HCT116 (cell line): ENCODE results near the gene RANBP9. TPM values are rescaled to one million over a fixed set of nuclear protein-coding genes. Genes with fewer than 3 reads are reported as not detected.

Experiments used
- ATAC-seq: fragments of 200-7000 bp; cut with Tn5 transposase; 2 replicates; pipeline ENCODE4 v1.9.1; 2020; ENCODE audit warnings: mild to moderate bottlenecking, moderate library complexity
- BruUV-seq: library from RNA; stranded (reverse); fragments of 400-500 nt; replicated peaks from 2 replicates; lab custom pipeline; 2021; lab: Mats Ljungman, UMichigan
- CTCF ChIA-PET: fragments of 300-600 bp; sonication (Branson Sonifier 250); formaldehyde crosslinking; loops from one replicate; lab custom pipeline; 2021; ENCODE audit warnings: antibody characterized with exemption; lab: Charles Lee
- POLR2A ChIA-PET: fragments of 300-600, 350-600 bp; sonication (Branson Sonifier 250); formaldehyde crosslinking; loops from one replicate; lab custom pipeline; 2021; ENCODE audit warnings: antibody characterized with exemption; lab: Charles Lee
- RAD21 ChIA-PET, 2 experiments: fragments of 300-600 bp; sonication (Branson Sonifier 250); formaldehyde crosslinking; loops; one replicate each; lab custom pipeline; 2023; ENCODE audit warnings: low total read pairs in 2 of 2; ENCODE audit not compliant: uncharacterized antibody in 2 of 2, unreplicated experiment in 2 of 2, low non-redundant PET in 1 of 2; lab: Charles Lee
- DNase-seq: peaks from one replicate; pipeline ENCODE4 v3.0.0-alpha.2; 2010; ENCODE audit warnings: low read depth, low spot score
- H2AFZ ChIP-seq: fragments of 200-600 bp; shearing (Covaris generic), sonication (generic); 2 replicates; pipeline ENCODE4 v1.6.1; 2017; ENCODE audit warnings: low read depth, mixed run types, mixed read lengths, antibody characterized with exemption, low read length; ENCODE audit not compliant: poor library complexity, severe bottlenecking
- H3K27ac ChIP-seq: 2 replicates; pipeline ENCODE4 v1.5.1; 2012; ENCODE audit warnings: low read depth, low read length
- H3K27me3 ChIP-seq: fragments of 200-600 bp; sonication (generic); 2 replicates; pipeline ENCODE4 v1.6.1; 2016; ENCODE audit warnings: mixed run types, low read length, mixed read lengths; ENCODE audit not compliant: insufficient read depth
- H3K36me3 ChIP-seq, 2 experiments: fragments of 200-500 bp in 1 of 2; fragments of 200-600 bp in 1 of 2; sonication (Bioruptor generic) in 1 of 2; sonication (generic) in 1 of 2; 2 replicates each; pipeline versions ENCODE4 v1.5.1 to v1.6.1; 2014 to 2016; ENCODE audit warnings: low read length in 2 of 2, inconsistent platforms in 1 of 2, mixed read lengths in 1 of 2, mixed run types in 1 of 2; ENCODE audit not compliant: insufficient read depth in 2 of 2, control insufficient read depth in 1 of 2
- H3K4me1 ChIP-seq, 2 experiments: fragments of 200-600 bp in 1 of 2; sonication (generic) in 1 of 2; 2 replicates each; pipeline versions ENCODE4 v1.5.1 to v1.6.1; 2012 to 2017; ENCODE audit warnings: low read length in 2 of 2, inconsistent platforms in 1 of 2, mild to moderate bottlenecking in 1 of 2, mixed read lengths in 1 of 2, mixed run types in 1 of 2, moderate library complexity in 1 of 2; ENCODE audit not compliant: insufficient read depth in 2 of 2, control insufficient read depth in 1 of 2
- H3K4me2 ChIP-seq: fragments of 200-600 bp; sonication (generic); 2 replicates; pipeline ENCODE4 v1.6.1; 2017; ENCODE audit warnings: mixed run types, low read length, mixed read lengths
- H3K4me3 ChIP-seq, 2 experiments: fragments of 200-600 bp in 1 of 2; sonication (generic) in 1 of 2; replicated peaks in 1 of 2; 2 replicates each; pipeline ENCODE4 v1.5.1; 2011 to 2016; ENCODE audit warnings: low read length in 2 of 2, control low read depth in 1 of 2, low read depth in 1 of 2, mild to moderate bottlenecking in 1 of 2, mixed read lengths in 1 of 2, mixed run types in 1 of 2
- H3K79me2 ChIP-seq: fragments of 200-600 bp; sonication (generic); 2 replicates; pipeline ENCODE4 v1.6.1; 2017; ENCODE audit warnings: mild to moderate bottlenecking, mixed run types, low read length, moderate library complexity, mixed read lengths; ENCODE audit not compliant: insufficient read depth
- H3K9ac ChIP-seq: fragments of 200-600 bp; sonication (generic); 2 replicates; pipeline ENCODE4 v1.6.1; 2016; ENCODE audit warnings: low read length, mixed read lengths
- H3K9me2 ChIP-seq: fragments of 200-600 bp; sonication (generic), shearing (Covaris generic); 2 replicates; pipeline ENCODE4 v1.6.1; 2017; ENCODE audit warnings: mixed run types, mild to moderate bottlenecking, moderate library complexity; ENCODE audit not compliant: insufficient read depth
- H3K9me3 ChIP-seq, 2 experiments: fragments of 200-500 bp in 1 of 2; fragments of 200-600 bp in 1 of 2; sonication (Bioruptor generic) in 1 of 2; sonication (generic) in 1 of 2; 2 replicates each; pipeline ENCODE4 v1.6.1; 2014 to 2017; ENCODE audit warnings: low read length in 2 of 2, mixed read lengths in 2 of 2, inconsistent platforms in 1 of 2, low read depth in 1 of 2, mild to moderate bottlenecking in 1 of 2, mixed run types in 1 of 2, moderate library complexity in 1 of 2; ENCODE audit not compliant: control insufficient read depth in 1 of 2, insufficient read depth in 1 of 2
- H4K20me1 ChIP-seq: fragments of 200-600 bp; sonication (generic), shearing (Covaris generic); 2 replicates; pipeline ENCODE4 v1.6.1; 2017; ENCODE audit warnings: mixed run types, mild to moderate bottlenecking, moderate library complexity; ENCODE audit not compliant: insufficient read depth
- CBX3 ChIP-seq: IDR thresholded peaks from 2 replicates; pipeline ENCODE4 v1.6.1; 2012; ENCODE audit warnings: low read depth
- CEBPB ChIP-seq: IDR thresholded peaks from 2 replicates; pipeline ENCODE4 v1.6.1; 2012; ENCODE audit warnings: low read depth
- CTCF ChIP-seq, 3 experiments: fragments of 200-600 bp in 1 of 3; sonication (generic) in 1 of 3; IDR thresholded peaks in 2 of 3; conservative IDR thresholded peaks in 1 of 3; 2 replicates each; pipeline ENCODE4 v1.5.1; 2012 to 2017; ENCODE audit warnings: low read depth in 2 of 3, low read length in 2 of 3, antibody characterized with exemption in 1 of 3, borderline replicate concordance in 1 of 3, control low read depth in 1 of 3, mild to moderate bottlenecking in 1 of 3, mixed read lengths in 1 of 3, mixed run types in 1 of 3, moderate library complexity in 1 of 3; ENCODE audit not compliant: insufficient read depth in 1 of 3
- EGR1 ChIP-seq: IDR thresholded peaks from 2 replicates; pipeline ENCODE4 v1.6.1; 2012; ENCODE audit warnings: low read depth
- ELF1 ChIP-seq: IDR thresholded peaks from 2 replicates; pipeline ENCODE4 v1.6.1; 2012; ENCODE audit warnings: low read depth, borderline replicate concordance
- EZH2 ChIP-seq: fragments of 200-600 bp; sonication (generic); IDR thresholded peaks from 2 replicates; pipeline ENCODE4 v1.6.1; 2017; ENCODE audit warnings: antibody characterized with exemption, mixed run types
- EZH2phosphoT487 ChIP-seq: fragments of 200-600 bp; IDR thresholded peaks from 2 replicates; pipeline ENCODE4 v1.6.1; 2018; ENCODE audit warnings: antibody characterized with exemption, borderline replicate concordance
- FOSL1 ChIP-seq: IDR thresholded peaks from 2 replicates; pipeline ENCODE4 v1.6.1; 2012; ENCODE audit warnings: low read depth
- SIN3A ChIP-seq: IDR thresholded peaks from 2 replicates; pipeline ENCODE4 v1.6.1; 2012; ENCODE audit warnings: low read depth
- SRF ChIP-seq: IDR thresholded peaks from 2 replicates; pipeline ENCODE4 v1.6.1; 2012; ENCODE audit warnings: low read depth
- YY1 ChIP-seq: IDR thresholded peaks from 2 replicates; pipeline ENCODE4 v1.6.1; 2011; ENCODE audit warnings: low read length, low read depth, moderate library complexity, mild to moderate bottlenecking; ENCODE audit not compliant: insufficient replicate concordance; ENCODE audit errors: extremely low read depth
- ZBTB33 ChIP-seq: IDR thresholded peaks from 2 replicates; pipeline ENCODE4 v1.6.1; 2011; ENCODE audit warnings: mild to moderate bottlenecking, low read length, moderate library complexity; ENCODE audit not compliant: insufficient replicate concordance; ENCODE audit errors: extremely low read depth
- intact Hi-C: fragments of 100-400 bp; cut with micrococcal nuclease; formaldehyde crosslinking; loops from 2 replicates; pipeline ENCODE4 v1.10.0; 2022
- total RNA-seq: library from RNA; stranded (reverse); gene quantifications from one replicate; pipeline ENCODE4 v1.2.1, GENCODE V29; 2021; ENCODE audit not compliant: unreplicated experiment
- TF ChIP-seq, protein P1 (sequence below): IDR thresholded peaks from 2 replicates; pipeline ENCODE4 v1.6.1; 2012
- TF ChIP-seq, protein P2 (sequence below): IDR thresholded peaks from 2 replicates; pipeline ENCODE4 v1.6.1; 2012

The RANBP9 gene
- total RNA-seq, 1 experiment from 2014 or later: 48.0 TPM

DNA sequence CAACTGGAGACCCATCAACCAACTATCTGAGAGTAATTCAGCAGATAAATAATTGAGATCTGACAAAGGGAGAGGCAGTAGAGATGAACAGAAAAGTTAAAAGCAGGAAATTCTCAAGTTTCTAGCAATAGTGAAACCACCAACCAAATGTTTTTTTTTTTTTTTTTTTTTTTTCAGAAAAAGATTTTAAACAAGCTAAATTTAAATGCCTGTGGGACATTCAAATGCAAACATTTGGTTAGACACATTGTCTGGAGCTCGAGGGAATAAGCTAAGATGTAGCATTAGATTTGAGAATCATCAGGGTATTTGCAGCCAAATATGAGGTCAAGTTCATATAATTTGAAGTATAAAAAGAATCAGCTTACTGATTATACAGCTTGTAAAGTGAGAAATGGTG is 16.4 kb downstream of the RANBP9 start:
- Histone ChIP-seq H3K79me2 (peaks cover 92% of the 10 kb centered on the region), H3K4me3 (no peak overlapping the region), H3K36me3 (peaks cover 1 to 6% of the 10 kb centered on the region in 2 experiments; a peak in 1 of 4 replicates), H3K27me3 (no peaks in the 10 kb centered on the region), H3K27ac (no peak overlapping the region), H3K4me1 (0 out of 4 replicates have a peak, but pooled peaks cover 0 to 4% of the 10 kb centered on the region in 2 experiments), H2AFZ (no peak overlapping the region), H3K9me3 (no peaks in the 10 kb centered on the region), H3K9ac (no peak overlapping the region), H4K20me1 (0 out of 2 replicates have a peak, but pooled peaks cover 6% of the 10 kb centered on the region), H3K9me2 (no peaks in the 10 kb centered on the region), H3K4me2 (no peak overlapping the region)
- ChIA-PET RAD21 (no interaction called here), CTCF (no interaction called here), POLR2A (no interaction called here)
- no peak for TF ChIP-seq EZH2phosphoT487
- no peak for TF ChIP-seq ZBTB33
- TF ChIP-seq YY1: no peak
- no peak for TF ChIP-seq EZH2
- no peak for TF ChIP-seq FOSL1
- no peak for TF ChIP-seq CTCF (IDR thresholded peaks at IDR 0.05 in 2 of 3, conservative IDR thresholded peaks at IDR 0.05 in 1 of 3; ENCODE audit: borderline replicate concordance in 1 of 3, insufficient read depth in 1 of 3, low read depth in 2 of 3, low read length in 2 of 3)
- TF ChIP-seq SIN3A: no peak
- TF ChIP-seq, protein P1, sequence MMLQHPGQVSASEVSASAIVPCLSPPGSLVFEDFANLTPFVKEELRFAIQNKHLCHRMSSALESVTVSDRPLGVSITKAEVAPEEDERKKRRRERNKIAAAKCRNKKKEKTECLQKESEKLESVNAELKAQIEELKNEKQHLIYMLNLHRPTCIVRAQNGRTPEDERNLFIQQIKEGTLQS: no peak
- TF ChIP-seq EGR1: no peak
- TF ChIP-seq, protein P2, sequence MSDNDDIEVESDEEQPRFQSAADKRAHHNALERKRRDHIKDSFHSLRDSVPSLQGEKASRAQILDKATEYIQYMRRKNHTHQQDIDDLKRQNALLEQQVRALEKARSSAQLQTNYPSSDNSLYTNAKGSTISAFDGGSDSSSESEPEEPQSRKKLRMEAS: no peak
- TF ChIP-seq SRF: no peak
- TF ChIP-seq CEBPB: no peak
- no peak for TF ChIP-seq CBX3
- TF ChIP-seq ELF1: no peak
- intact Hi-C loops: no loop called here
- BruUV-seq: no TSS peak
- ATAC-seq (no peak), DNase-seq (no peak)
